SK-MEL-5 (cell line): ENCODE data around the gene GID4. TPM values are rescaled to one million over a fixed set of nuclear protein-coding genes. Genes with fewer than 3 reads are reported as not detected.

Experiments used
- DNase-seq: peaks from one replicate; pipeline ENCODE4 v3.0.0-alpha.2; 2016; ENCODE audit warnings: low read depth, low spot score
- in situ Hi-C: cut with HindIII; loops from 2 replicates; pipeline ENCODE4 v1.10.0; 2016; ENCODE audit warnings: low sequenced_read_pairs, high pct_unique_total_duplicates, low pct_unique_long_range_greater_than_20kb
- total RNA-seq: library from RNA; depleted of rRNA; stranded (reverse); fragments of >200 nt; shearing (Covaris generic); gene quantifications from 2 replicates; pipeline ENCODE4 v1.2.3, GENCODE V29; 2014

Gene GID4
- total RNA-seq, 1 experiment from 2014 or later, result 6.3 TPM

DNA sequence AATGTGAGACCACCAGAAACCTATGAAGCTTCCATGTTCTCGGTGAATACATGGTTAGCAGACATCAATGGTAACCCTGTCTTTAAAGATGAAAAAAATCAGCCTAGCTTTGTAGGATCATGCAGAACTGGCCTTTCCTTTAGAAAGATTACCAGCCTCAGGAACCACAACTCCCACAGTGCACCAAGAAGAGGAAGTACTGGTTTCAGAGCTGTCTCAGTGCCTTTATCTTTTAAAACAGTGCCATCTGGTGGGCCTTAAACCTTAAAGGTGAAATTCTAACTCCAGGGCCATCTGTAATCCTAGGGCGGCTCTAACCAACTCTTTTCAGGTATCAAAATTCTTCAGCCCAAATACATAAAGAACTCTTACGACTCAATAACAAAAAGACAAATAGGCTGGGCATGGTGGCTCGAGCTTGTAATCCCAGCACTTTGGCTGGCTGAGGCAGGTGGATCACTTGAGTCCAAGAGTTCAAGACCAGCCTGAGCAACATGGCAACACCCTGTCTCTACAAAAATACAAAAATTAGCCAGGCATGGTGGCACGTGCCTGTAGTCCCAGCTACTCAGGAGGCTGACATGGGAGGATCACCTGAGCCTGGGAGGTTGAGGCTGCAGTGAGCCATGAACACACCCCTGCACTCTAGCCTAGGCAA lies 5.6 kb upstream of the GID4 start:
- in situ Hi-C loops, result no loop called here
- peak; percentile 92 for DNase-seq

DNA sequence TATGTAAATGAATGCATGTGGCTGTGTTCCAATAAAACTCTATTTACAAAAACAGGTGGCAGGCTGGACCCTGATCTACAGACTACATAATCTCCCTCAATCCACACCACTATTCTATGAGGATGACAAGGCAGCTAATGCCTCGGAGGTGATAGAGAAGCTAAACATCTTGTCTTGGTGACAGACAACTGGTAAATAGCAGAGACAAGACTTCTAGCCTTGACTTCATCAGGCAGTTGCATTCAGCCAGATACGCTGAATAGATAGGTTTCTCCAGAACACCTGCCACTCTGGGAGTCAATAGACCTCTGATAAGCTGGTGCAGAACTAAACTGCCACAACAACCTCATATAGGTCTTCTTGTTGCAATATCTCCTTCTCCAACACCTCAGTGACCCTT lies 3.5 kb upstream of the GID4 start:
- DNase-seq, result no peak
- in situ Hi-C loops, result no loop called here

DNA sequence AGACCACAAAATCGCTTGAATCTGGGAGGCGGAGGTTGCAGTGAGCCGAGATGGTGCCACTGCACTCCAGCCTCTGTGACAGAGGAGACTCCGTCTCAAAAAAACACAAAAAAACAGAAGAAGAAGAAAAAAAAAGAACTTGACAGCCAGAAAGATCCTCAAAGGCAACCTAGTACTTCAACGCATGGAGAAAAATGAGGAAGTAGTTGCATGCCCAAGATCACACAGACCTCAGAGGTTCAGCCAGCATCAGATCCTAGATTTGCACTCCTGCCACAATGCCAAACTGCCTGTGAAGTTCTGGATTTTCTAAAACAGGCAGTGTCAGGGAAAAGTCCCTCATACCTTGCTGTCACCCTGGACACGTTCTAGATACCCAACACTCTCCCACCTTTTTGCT lies 1.7 kb upstream of the GID4 start:
- no peak for DNase-seq
- in situ Hi-C loops, result no loop called here

DNA sequence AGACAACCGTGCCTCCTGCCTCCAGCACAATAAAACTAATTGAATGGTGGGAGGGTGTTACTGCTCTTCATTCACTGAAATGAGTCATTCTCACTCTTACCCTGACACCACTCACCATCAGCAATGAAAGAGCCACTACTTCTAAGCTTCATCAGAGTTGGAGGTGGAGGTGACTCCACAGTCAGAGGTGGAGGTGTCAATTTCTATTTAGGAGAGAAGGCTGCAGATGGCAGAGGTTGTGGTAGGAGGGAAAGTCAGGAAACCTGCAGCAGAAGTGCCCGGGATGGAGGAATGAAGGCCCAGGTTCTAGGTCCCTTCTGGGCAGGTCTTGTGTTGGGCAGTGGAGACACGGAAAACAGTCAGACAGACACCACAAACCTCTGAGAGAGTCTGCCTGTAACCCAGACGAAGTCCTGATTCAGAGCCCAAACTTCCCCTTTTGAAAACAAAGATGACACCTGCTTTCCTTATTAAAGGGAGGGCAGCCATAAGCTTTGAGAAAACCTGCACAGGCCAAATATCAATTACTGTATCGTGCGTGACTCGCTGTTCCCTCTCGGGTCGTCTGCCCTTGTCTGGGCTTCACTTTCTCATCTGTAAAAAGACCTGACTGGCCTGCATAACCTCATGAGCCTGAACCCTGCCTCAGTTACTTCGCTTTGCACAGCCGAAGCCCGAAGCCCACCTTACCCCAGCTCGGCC lies 908 bp upstream of the GID4 start:
- in situ Hi-C loops, result no loop called here
- DNase-seq, result no peak

DNA sequence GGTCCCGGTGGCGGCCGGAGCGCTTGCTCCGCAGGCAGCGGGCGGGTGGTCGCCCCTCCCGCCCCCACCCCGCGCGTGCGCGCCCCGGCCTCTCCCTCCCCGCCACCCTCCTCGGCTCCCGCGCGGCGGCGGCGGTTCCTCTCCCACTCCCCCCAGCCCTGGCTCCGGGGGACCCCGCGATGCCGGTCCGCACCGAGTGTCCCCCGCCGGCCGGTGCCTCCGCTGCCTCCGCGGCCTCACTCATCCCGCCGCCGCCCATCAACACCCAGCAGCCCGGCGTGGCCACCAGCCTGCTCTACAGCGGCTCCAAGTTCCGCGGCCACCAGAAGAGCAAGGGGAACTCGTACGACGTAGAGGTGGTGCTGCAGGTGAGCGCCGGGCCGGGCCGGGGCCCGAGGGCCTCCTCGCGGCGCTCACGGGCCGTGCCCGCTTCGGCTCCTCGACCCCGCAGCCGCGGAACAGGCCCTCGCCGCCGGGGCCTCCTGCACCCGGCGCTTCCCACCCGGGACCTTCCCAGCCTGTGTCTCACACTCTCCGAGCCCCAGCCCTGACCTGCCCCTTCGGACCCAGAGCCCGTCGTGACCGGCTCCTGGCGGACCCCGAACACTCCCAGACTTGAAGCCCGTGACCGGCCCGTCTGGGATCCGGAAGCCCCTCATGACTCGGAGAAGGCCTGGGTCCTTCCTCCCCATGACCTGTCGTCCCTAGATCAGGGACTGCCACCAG lies 490 bp downstream of the GID4 start:
- no peak for DNase-seq
- in situ Hi-C loops, result no loop called here

DNA sequence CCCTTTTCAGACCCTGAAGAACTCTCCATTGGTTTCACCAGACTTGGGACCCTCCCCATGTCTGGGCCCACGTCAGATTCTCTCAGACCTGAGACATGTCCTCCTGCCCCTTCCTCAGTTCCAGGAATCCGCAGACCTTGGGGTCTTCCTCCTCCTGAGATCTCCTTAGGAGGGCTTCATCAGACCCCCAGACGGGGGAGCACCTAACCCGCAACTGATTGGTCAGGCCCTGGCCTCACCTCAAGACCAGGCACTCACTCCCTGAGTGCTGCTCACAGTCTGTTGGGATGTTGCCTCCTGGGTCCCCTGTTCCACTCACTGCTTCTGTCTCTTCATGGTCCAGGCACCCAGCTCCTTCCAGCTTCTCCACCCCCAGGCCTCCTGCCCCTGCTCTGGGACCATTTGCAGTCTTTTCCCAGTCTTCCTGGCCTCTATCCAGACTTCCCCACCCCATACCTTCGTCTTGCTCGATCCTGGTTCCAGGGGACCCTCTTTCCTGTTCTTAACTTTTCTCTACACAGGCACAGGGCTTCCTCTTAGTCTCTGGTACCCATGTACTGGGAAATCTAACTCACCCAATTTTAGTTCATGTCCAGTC lies 1.2 kb downstream of the GID4 start:
- DNase-seq, result no peak
- in situ Hi-C loops, result no loop called here

DNA sequence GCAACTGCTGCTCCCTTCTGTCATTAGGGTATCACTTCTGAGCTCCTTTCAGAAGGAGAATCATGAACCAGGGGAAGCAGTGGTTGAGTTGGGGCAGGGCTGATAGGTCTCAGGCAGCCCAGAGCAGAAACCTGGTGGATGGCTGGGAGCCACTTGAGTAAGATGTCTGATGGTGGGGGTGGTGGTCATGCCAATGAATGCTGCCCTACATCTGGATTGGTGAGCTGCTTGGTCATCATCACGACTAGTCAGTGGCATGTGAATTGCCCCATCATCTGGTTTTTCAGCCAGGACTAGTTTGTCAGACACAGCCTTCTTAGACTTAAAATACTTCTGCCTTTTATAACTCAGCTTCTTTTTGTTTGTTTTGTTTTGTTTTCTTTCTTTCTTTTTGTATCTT lies 2.6 kb downstream of the GID4 start:
- in situ Hi-C loops, result no loop called here
- DNase-seq, result peak; percentile 26

DNA sequence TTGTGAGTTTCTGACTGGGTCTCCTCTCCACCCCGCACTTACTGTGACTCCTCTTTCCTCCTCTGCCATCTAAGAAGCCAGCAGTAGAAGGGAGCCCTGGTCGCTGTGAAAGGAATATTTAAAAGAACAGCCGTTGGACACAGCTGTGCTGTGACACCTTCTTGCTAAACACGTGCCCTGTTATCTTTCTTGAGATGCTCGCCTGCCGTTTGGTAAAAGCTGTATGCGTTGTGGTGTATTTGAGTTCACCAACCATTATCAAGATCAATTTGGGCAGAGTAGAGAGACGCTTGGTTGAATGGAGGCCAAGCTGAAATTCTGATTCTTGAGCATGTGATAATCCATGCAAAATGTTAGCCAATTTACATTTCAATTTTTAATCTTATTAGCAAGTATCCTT lies 3.8 kb downstream of the GID4 start:
- in situ Hi-C loops, result no loop called here
- DNase-seq, result no peak

DNA sequence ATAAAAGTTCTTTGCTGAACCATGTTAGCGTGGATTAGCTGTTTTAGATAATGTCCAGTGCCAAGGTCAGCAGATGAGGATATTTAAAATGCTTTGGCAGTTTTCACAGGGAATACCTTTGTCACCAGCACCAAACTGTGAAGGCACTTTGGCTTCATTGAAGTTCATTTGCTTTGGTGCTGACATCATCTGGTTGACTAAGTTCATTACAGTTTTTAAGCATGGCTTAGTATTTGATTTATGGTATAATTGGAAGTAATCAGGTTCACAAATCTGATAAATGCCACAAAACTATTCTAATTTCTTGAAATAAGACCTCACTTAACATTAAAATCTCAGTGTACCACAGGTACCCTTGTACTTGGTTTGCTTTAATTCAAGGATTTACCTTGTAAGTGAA lies 4.3 kb downstream of the GID4 start:
- peak; percentile 41 for DNase-seq
- in situ Hi-C loops, result no loop called here

DNA sequence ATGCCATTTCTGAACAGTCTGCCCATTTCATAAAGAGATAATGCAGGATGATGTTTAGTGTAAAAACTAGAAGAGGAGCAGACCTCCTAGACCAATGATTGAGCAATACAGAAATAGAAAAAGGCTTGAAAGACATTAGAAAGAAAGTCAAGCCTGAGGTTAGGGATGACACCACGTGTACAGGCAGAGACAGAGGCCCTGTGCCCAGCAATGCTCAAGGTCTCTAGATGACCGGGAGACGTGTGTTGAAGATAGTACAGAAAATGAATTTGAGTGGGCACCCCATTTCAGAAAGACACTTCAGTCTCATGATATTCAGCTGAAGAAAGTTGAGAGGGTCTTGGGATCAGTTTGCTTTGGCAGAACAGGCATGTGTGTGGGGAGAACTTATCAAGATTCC lies 5.4 kb downstream of the GID4 start:
- DNase-seq, result no peak
- in situ Hi-C loops, result no loop called here

DNA sequence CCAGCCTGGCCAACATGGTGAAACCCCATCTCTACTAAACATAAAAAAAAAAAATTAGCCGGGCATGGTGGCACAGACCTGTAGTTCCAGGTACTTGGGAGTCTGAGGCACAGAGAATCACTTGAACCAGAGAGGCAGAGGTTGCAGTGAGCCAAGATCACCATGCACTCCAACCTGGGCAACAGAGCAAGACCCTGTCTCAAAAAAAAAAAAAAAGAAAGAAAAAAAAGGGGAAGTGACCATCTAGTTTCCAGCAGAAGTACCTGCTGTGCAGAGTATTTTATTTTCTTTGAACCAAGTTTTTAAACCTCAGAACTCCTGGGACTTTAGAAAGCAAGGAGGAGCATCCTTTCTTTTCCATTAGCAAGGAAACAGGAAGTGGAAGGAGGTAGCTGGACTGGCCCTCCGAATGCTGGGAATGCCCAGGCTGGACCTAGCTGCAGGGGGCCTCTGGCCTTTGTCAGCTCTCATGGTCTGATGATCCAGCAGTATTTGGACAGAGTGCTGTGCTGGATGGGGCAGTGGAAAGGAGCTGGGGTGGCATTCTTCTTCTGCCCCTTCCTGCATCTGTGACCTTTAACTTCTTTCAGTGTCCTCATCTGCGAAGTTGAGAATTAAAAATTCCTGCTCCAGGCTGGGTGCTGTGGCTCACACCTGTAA lies 6.6 kb downstream of the GID4 start:
- in situ Hi-C loops, result no loop called here
- no peak for DNase-seq

DNA sequence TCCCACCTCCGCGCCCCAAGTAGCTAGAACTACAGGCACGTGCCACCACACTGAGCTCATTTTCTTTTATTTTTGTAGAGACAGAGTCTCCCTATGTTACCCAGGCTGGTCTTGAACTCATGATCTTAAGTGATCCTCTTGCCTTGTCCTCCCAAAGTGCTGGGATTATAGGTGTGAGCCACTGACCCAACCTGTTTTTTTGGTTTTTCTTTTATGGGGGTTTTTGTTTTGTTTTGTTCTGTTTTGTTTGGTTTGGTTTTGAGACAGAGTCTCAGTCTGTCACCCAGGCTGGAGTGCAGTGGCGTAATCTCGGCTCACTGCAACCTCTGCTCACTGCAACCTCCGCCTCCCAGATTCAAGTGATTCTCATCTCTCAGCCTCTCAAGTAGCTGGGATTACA lies 16.4 kb downstream of the GID4 start:
- in situ Hi-C loops, result no loop called here
- no peak for DNase-seq

DNA sequence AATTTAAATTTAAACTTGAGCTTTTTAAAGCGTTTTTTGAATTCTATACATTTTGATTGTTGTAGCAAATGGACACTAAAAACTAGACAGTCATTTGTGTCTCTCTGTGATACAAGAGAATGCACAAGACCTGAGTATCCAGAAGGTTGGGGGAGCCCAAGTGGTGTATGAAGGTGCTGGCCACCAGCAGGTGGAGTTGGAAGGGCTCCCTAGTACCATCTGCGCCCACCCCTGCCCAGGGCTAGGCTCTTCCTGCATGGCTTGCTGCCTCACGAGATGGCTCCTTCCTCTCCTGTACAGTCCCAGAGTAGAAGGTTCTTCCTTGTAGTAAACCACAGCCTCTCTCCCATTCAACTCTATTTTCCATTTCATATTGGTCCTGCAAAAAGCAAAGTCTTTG lies 17.0 kb downstream of the GID4 start:
- no peak for DNase-seq
- in situ Hi-C loops, result no loop called here

DNA sequence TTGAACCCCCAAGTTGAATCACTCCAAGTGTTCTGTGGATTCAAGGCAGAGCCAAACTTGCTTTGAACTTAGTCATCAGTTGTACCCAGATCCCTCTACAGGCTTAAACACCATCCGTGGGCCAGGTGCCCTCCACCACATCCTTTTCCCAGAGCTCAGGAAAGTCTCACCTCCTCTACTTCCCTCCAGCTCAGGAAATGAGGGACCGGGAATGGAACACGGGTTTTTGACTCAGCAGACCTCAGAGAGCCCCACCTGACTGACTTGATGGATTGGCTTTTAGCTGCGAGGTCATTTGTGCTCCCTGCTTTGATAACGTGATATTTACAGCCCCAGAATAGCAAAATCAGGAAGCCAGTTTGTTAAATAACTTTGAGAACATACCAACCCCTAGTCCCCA lies 20.1 kb downstream of the GID4 start:
- no peak for DNase-seq
- in situ Hi-C loops, result no loop called here

DNA sequence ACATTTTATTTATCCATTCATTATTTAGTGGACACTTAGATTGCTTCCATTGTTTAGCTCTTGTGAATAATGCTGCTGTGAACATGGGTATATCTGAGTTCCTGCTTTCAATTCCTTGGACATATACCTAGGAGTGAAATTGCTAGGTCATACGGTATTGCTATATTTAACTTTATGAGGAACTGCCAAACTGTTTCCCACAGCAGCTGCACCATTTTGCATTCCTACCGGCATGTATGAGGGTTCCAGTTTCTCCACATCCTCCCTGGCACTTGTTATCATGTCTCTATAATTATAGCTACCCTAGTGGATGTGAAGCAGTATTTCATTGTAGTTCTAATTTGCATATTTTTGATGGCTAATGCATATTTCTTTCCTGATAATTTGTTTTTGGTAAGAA lies 24.8 kb downstream of the GID4 start:
- in situ Hi-C loops, result no loop called here
- no peak for DNase-seq

DNA sequence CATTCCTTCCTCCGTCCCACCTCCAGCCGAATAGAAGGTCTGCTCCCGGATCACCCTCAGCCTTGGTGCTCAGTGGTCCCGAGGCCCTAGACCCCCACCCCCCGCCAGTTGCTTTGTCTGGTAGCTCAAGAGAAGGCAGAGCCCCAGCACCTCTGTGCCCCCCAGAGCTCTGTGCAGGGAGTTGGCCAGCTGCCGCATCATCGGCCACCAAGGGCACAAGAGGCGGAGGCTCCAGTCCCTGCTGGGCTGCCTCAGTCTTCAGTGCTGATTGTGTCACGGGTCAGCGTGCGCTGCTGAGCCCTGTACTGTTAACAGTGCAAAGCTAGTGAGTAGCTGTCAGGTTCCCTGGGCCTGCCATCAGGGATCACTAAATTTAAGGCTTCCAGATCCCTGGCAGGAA lies 26.3 kb downstream of the GID4 start:
- no peak for DNase-seq

DNA sequence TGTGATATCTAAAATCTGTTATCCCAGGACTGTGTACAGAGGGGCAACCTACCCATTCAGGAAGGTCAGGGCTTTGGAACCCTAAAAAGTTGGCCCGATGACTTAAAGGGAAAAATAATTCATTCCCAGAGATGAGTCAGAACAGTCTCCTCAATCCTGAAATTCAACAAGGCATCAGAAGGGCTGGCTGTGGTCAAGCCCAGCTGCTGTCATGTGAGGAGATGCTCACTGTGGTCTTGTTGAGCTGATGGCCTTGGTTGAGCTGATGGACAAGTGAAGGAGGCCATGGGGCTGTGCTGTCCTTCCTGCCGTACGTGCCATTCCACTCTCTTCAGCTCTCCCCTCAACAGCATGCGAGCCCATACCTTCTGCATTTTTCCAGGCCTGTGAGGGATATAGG lies 27.7 kb downstream of the GID4 start:
- DNase-seq, result no peak
- in situ Hi-C loops, result no loop called here

More for the DNA sequence above, 26.3 kb downstream of the GID4 start:
- in situ Hi-C loops, result no loop called here

DNA sequence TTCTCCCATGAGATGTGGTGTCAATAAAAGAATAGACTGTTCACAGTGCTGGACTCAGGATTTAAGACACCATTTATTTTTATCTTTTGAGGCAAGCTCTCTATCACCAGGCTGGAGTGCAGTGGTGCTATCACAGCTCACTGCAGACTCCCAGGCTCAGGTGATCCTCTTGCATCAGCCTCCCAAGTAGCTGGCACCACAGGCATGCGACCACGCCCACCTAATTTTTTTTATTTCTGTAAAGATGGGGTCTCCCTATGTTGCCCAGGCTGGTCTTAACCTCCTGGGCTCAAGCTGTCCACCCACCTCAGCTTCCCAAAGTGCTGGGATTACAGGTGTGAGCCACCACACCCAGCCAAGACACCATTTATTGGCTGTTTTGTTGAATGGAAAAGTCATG lies 29.9 kb downstream of the GID4 start:
- in situ Hi-C loops, result no loop called here

More for the DNA sequence above, 29.9 kb downstream of the GID4 start:
- no peak for DNase-seq
